Astrocyte of the spinal cord (primary cell): ENCODE data around the gene SVEP1.

Source experiments
- DNase-seq: peaks from one replicate; pipeline ENCODE4 v3.0.0; 2011; ENCODE audit warnings: low read depth, low spot score
- H3K4me3 ChIP-seq: 2 replicates; pipeline ENCODE4 v1.5.1; 2011; ENCODE audit warnings: low read depth, mild to moderate bottlenecking, low read length, moderate library complexity
- CTCF ChIP-seq: IDR thresholded peaks from 2 replicates; pipeline ENCODE4 v1.5.1; 2012; ENCODE audit warnings: low read depth, mild to moderate bottlenecking, low read length, inconsistent platforms
- in situ Hi-C: cut with HindIII; loops from 2 replicates; pipeline ENCODE4 v1.10.0; 2017; ENCODE audit warnings: low sequenced_read_pairs

Gene SVEP1

GRCh38 chr9:110579034-110579861 is at the start of gene SVEP1:
TSS of gene SVEP1 (minus strand) at chr9:110579741. CDS start at chr9:110579543, 198 bp downstream.
- peak; percentile 48 for DNase-seq
- no peak for TF ChIP-seq CTCF
- peak within 1 kb of the TSS; percentile 46 for H3K4me3 ChIP-seq
- in situ Hi-C loops: no loop called here

- H3K4me3 ChIP-seq: no peak overlapping the region
- no peak for TF ChIP-seq CTCF
- DNase-seq: peak; percentile 84
- in situ Hi-C loops: no loop called here
Observed at GRCh38 chr9:110626101-110626829, 46.7 kb upstream of the SVEP1 start.

- H3K4me3 ChIP-seq: no peak overlapping the region
- peak; percentile 75 for DNase-seq
- in situ Hi-C loops: no loop called here
- TF ChIP-seq CTCF: peak; percentile 50
Observed at GRCh38 chr9:110623462-110624025, 44.0 kb upstream of the SVEP1 start.

- in situ Hi-C loops: no loop called here
- DNase-seq: no peak
- no peak for TF ChIP-seq CTCF
- H3K4me3 ChIP-seq: no peak overlapping the region
Observed at GRCh38 chr9:110622368-110622767, 42.8 kb upstream of the SVEP1 start.

GRCh38 chr9:110620726-110621125 is 41.2 kb upstream of the SVEP1 start:
- no peak overlapping the region for H3K4me3 ChIP-seq
- no peak for DNase-seq

More at GRCh38 chr9:110620726-110621125, 41.2 kb upstream of the SVEP1 start:
- no peak for TF ChIP-seq CTCF
- in situ Hi-C loops: no loop called here
